Left lobe of liver (tissue), 2 donors: ENCODE data around the gene SLC38A10. TPM values are rescaled to one million over a fixed set of nuclear protein-coding genes. Genes with fewer than 3 reads are reported as not detected.
A peak's percentile ranks its signal among the peaks of the same experiment; 100 is the strongest.
"Not testable (repeated sequence)": the region's sequence is repeated elsewhere in the genome, so short reads cannot be mapped to it uniquely, and the experiment has no call there.

ENCODE experiments used
- ATAC-seq: fragments of 200-7000 bp; cut with Tn5 transposase; one replicate; pipeline ENCODE4 v1.9.1; 2020; ENCODE audit warnings: mild to moderate bottlenecking, moderate library complexity
- DNase-seq: peaks from one replicate; pipeline ENCODE4 v3.0.0-alpha.2; 2020; ENCODE audit warnings: low spot score
- total RNA-seq: library from RNA; stranded (reverse); gene quantifications from one replicate; pipeline ENCODE4 v1.2.1, GENCODE V29; 2021
- donor health status: DM: no; HTN: no; CAD: no; lungs with moderate emphysema.
- donor health status: DM: no; HTN: yes; CAD: no.

SLC38A10 gene
- total RNA-seq, 1 donor from 2014 or later: 101 TPM

DNA sequence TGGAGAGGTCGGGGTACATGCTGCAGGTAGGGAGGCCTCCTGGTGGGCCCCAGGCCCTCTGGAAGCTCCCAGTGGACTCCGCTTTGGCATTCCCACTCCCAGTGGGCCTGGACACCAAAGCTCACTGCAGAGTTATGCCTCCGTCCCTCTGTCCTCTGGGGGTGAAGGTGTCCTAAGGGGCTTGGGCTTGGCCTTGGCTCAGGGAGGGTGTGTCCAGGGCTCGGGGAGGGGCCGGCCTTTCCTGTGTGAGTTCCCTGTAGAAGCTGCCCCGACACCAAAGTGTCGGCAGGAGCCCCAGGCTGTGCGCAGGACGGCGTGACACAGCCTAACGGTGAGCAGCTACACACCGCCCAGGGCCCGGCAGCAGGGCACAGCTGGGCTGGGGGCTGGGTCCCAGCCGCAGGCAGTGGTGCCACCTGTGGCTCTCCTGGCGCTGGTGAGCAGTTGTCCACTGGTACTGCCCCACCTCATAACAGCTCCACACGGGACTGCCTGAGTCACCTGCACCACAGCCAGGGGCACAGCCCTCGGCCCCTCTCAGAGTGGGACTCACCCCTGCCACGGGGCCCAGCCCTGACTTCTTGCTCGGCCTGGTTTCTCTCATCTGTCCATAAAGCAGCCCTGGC lies 62.4 kb downstream of the SLC38A10 start:
- DNase-seq (no peak), ATAC-seq (no peak)

GRCh38 chr17:81231766-81232581 lies 63.1 kb downstream of the SLC38A10 start:
- no peak for DNase-seq
- no peak for ATAC-seq

DNA sequence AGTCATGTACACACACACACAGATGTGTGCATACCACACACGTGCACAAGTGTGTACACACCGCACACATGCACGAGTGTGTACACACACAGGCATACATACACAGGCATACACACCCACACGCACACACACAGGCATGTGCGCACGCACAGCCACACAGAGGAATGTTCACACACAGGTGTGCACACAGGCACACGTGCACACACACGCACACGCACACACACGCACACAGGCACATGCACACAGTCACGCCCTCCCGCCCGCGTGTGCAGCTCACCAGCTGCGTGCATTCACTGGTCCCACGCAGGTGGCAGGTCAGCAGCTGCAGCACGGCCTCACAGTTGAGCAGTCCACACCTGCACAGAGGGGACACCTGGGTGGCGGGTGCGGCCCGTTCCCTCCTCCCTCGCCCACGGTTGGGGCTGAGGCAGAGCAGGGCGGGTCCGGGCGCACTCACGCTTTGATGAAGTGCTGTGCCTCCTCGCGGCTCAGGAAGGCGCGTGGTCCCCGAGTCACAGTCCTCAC lies 63.9 kb downstream of the SLC38A10 start:
- no peak for DNase-seq
- no peak for ATAC-seq

DNA sequence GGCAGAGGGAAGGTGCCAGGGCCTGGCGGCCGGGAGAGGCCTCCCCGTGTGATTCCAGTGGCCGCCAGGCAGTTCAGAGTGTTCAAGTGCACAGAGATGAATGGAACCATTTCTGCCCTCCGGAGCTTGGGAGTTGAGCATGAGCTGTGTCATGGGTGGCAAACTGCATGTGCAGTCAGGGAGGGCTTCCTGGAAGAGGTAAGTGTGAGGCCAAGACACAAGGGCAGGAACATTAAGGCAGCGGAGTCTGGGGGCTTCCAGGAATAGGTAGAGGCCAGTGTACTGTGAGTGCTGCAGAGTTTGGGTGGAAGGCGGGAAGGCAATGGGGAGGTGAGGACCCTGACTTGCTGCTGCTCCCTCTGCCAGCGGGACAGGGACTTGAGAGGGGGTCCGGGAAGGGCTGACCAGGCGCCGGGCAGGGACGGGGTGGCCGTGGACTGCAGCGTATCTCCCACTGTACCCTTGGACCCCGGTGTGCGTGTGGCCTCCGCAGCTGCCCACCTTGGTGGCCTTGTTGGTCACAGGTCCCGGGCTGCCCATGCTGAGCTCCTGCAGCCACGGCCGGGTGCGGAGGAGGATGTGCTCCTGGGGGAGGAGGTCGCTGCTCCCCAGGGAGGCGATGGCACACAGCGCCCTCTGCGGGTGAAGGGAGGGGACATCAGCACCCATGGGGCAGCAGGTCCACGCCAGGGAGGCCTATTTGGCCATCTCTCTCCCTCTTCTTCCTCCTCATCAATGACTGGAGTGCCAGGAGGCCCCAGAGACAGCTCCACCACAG lies 64.9 kb downstream of the SLC38A10 start:
- peak; percentile 33 for ATAC-seq

DNA sequence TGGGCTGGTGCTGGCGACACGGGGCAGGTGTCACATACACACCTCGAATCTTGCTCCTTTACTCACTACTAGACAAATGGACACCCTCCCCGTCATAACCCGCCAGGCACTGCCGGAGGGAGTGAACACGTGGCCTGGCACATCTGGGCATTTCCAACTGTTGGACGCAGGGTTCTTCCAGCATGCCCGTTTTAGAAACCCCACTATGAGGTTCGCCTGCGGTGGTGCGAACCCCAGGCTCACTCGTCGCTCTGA lies 65.5 kb downstream of the SLC38A10 start:
- DNase-seq: no peak
- ATAC-seq: no peak

More for the DNA sequence above, 64.9 kb downstream of the SLC38A10 start:
- no peak for DNase-seq

- DNase-seq (no peak), ATAC-seq (peak; percentile 10)
Measured at GRCh38 chr17:81228834-81229665, 66.1 kb downstream of the SLC38A10 start.

DNA sequence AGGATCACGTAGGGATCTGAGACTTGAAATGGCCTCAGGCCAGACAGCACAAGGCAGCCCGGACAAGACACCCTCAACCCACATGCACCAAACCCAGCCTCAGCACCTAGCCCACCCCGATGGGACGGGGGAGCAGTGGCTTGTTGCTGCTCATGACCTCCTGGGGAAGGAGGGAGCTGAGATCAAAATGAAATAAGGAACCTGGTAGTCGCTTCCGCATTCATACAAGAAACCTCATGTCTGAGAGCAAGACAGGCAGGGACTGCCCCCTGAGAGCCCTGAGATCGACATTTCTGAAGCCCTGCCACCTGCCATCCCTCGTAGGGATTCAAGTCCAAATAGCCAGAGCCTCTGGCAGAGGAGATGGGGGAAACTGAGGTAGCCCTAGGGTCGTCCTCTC lies 66.7 kb downstream of the SLC38A10 start:
- DNase-seq: no peak
- no peak for ATAC-seq

GRCh38 chr17:81227630-81228029 lies 67.5 kb downstream of the SLC38A10 start:
- not testable (repeated sequence) for ATAC-seq, DNase-seq

- ATAC-seq: no peak
- DNase-seq: no peak
Measured at GRCh38 chr17:81223762-81224130, 71.4 kb downstream of the SLC38A10 start.

DNA sequence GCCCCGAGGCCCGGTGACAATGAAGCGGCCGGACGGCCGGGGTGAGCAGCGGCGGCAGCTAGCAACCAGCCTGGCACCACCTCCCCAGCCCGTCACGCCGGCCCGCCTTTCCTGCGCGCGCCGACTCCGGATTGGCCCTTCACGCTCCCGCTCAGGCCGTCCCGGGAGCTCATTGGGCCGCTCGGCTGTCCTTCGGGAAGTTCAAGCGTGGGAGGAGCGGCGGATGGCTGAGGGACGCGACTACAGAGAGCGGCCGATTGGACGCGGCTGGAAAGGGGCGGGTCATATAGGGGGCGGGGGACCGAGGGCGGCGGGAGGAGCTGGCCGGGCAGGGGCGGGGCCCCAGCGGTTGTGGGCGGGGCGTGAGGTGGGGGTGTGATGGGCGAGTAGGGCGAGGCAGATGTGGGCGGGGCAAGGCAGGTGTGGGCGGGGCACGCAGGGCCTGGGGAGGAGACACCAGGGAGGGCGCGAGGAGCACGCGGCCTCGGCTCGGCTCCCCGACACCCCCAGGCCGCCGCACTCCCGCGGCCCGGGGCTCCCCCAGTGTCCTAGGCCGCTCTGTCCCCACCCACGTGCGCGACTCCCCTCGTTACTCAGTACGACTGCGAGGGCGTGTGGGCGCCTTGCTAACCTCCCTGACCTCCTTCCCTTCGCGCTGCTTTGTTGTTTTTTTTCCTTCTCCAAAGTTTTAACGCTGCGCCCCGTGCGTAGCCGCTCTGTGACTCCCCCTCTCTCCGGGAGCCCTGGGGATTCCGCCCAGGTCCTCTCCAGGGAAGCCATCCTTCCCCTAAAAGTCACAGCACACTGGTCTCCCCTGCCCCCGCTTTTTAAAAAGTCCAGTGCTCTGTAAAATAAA lies 72.0 kb downstream of the SLC38A10 start, which contains the start of gene CEP131:
TSS of gene CEP131 (minus strand) at position 60 of the 856 bp plus-strand sequence. CDS start 2,909 bp downstream, outside the sequence.
- ATAC-seq (peak; percentile 93), DNase-seq (peak; percentile 99)

GRCh38 chr17:81222620-81222905 lies 72.5 kb downstream of the SLC38A10 start:
- no peak for ATAC-seq
- DNase-seq: no peak

- no peak for DNase-seq
- ATAC-seq: no peak
Measured at GRCh38 chr17:81221842-81222619, 73.1 kb downstream of the SLC38A10 start.

- DNase-seq: no peak
- no peak for ATAC-seq
Measured at GRCh38 chr17:81221371-81221841, 73.7 kb downstream of the SLC38A10 start.

DNA sequence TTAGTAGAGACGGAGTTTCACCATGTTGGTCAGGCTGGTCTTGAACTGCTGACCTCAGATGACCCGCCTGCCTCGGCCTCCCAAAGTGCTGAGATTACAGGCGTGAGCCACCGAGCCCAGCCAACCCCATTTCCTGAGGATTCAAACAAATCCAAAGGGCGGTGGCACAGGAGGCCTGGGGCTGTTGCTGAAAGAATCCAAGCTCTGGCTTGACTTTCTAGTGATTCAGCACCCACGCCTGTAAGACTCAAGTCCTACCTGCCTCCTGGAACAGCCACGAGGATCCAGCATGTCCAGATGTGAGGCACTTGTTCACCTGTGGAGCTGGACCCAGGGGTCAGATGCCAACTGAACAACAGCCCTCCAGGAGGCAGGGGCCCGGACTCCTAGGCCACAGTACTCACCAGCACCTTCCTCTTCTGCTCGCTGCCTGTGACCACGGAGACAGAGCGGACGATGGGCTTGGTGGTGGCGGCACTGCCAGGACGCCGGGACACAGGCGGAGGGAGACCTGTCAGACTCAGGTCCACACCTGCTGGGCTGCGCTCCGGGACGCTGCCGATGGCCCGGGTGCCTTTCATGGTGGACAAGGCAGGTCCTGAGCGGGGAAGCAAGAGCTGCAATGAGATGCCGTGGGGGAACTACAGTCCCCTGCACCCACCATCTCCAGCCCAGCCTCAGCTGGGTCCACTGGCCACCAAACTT lies 75.5 kb downstream of the SLC38A10 start:
- DNase-seq (no peak), ATAC-seq (no peak)

DNA sequence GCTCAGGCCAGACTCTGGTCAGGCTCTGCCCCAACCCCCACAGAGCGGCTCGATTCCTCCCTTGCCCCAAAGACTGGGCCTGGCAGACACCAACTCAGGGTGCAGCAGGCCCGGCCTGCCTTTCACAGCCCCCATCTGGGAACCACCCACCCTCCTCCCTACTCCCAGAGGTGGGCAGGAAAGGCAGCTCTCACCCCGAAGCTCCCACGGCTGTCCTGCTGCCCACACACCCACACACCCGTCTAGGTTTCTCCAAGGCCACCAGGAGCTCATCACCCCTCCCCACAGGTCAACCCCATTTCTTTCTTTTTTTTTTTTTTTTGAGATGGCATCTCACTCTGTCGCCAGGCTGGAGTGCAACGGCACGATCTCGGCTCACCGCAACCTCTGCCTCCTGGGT lies 76.1 kb downstream of the SLC38A10 start:
- DNase-seq: no peak
- ATAC-seq: no peak

- ATAC-seq (no peak), DNase-seq (no peak)
Measured at GRCh38 chr17:81218459-81218858, 76.6 kb downstream of the SLC38A10 start.

DNA sequence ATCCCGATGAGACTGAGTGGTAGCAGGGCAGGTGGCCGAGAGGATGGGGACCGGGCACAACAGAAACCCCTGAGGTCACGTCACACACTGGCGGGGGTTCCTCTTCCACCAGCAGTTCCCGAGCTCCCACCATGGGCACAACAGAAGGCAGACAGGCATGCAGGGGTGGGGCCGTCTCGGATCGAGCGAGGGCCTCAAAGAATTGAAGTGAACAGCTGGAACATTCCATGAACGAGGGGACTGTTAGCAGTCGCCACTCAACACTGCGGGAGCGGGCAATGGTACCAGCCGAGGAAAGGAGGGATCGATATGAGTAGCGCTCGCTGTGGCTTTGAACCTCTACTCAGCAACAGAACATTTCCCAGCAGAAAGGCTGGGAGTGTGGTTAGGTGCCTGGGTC lies 77.6 kb downstream of the SLC38A10 start:
- DNase-seq (no peak), ATAC-seq (no peak)

GRCh38 chr17:81213978-81214377 lies 81.1 kb downstream of the SLC38A10 start:
- DNase-seq (no peak), ATAC-seq (no peak)
